ENCODE results near the gene PCYOX1L. TPM values are rescaled to one million over a fixed set of nuclear protein-coding genes. Genes with fewer than 3 reads are reported as not detected.

Gene PCYOX1L
- total RNA-seq = 10 to 100 TPM; 11.9 to 19.7 TPM

DNA sequence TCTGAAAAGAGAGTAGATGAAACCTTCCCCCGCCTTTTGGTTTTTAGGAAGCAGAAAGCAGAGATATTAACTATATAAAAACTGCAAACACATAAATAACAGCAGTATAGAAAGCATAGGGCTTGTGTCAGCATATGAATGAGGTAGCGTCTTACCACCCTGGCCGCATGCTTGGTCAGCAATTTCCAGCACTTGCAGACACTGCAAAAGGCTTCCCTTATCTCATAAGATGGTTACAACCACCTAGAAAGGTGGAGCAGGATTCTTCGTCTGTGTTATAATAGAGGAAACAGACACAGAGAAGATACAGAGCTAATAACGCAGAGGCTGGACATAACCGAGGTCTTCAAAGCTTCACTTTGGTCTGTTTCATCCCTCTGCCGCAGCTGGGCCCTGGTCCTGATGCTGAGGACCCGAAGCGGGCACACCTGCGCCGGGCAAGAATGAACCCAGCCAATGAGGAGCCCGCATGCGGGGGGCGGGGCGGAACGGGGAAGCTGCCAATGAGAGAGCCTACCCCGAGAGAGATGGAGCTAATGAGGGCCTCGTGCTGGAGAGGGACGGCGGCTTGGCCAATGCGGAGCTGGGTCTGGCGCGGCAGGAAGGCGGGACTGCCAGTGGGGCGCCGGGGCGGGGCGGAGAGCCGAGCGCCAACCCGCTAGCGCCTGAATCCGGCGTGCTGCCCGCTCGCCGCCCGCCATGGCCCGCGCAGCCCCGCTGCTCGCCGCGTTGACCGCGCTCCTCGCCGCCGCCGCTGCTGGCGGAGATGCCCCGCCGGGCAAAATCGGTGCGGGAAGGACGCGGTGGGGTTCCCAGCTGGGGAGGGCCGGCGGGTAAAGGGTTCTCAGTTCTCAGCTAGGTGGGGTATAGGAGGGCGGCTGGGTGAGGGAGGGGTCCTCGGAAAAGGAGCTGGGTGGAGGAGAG, at the start of gene PCYOX1L:
TSS of gene PCYOX1L (plus strand) at position 677 of the 924 bp plus-strand sequence. CDS start at position 700, 23 bp downstream.
- Mint-ChIP-seq H3K27me3 (no peaks in the 10 kb centered on the region), H3K4me3 (peak within 1 kb of the TSS; percentile 96), H3K27ac (peak within 1 kb of the TSS; percentile 79), H3K9me3 (peaks cover 6% of the 10 kb centered on the region), H3K4me1 (peaks cover 44% of the 10 kb centered on the region), H3K36me3 (ENCODE audit: low read depth) (peaks cover 36% of the 10 kb centered on the region)
- peak; percentile 96 for ATAC-seq (replicated peaks)

DNA sequence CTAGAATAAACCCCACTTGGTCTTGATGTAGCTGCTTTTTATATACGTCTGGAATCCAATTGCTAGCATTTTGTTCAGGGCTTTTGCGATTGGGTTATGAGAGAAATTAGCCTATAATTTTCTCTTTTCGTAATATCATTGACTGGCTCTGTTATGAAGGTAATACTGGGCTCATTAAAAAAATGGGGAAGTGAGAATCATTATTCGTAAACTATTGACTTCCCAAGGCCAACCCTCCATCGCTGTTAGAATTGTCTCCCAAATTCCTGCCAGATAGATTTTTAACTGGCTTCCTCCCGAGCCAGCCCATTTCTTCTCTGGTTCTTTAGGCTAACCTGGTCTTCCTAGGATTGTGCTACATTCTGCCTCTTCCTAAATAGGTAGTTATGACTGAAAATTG, 48.5 kb upstream of the PCYOX1L start:
- Mint-ChIP-seq H3K4me3 (no peak overlapping the region), H3K36me3 (ENCODE audit: low read depth) (no peaks in the 10 kb centered on the region), H3K9me3 (no peaks in the 10 kb centered on the region), H3K27ac (no peak overlapping the region), H3K4me1 (no peaks in the 10 kb centered on the region), H3K27me3 (no peaks in the 10 kb centered on the region)
- ATAC-seq (replicated peaks) = no peak

DNA sequence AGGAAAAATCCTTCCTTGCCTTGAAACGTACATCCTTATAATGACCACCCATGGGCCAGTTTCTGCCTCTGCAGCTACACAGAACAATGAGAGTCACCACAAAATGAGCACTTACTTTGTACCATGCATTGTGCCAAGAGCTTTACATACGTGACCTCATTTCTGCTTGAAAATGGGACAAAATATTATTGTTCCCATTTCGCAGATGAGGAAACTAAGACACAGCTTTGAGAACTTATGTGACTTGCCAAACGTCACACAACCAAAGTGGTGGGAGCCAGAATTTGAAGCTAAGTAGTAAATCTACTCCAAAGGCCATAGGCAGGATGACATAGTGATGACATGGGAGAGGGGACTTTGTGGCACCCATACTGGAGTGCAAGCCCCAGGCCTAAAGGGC, 47.4 kb upstream of the PCYOX1L start:
- H3K27ac Mint-ChIP-seq = no peak overlapping the region
- H3K36me3 Mint-ChIP-seq (ENCODE audit: low read depth) = no peaks in the 10 kb centered on the region
- no peaks in the 10 kb centered on the region for H3K27me3 Mint-ChIP-seq
- no peaks in the 10 kb centered on the region for H3K9me3 Mint-ChIP-seq
- no peak for ATAC-seq (replicated peaks)
- H3K4me1 Mint-ChIP-seq = no peaks in the 10 kb centered on the region
- no peak overlapping the region for H3K4me3 Mint-ChIP-seq

DNA sequence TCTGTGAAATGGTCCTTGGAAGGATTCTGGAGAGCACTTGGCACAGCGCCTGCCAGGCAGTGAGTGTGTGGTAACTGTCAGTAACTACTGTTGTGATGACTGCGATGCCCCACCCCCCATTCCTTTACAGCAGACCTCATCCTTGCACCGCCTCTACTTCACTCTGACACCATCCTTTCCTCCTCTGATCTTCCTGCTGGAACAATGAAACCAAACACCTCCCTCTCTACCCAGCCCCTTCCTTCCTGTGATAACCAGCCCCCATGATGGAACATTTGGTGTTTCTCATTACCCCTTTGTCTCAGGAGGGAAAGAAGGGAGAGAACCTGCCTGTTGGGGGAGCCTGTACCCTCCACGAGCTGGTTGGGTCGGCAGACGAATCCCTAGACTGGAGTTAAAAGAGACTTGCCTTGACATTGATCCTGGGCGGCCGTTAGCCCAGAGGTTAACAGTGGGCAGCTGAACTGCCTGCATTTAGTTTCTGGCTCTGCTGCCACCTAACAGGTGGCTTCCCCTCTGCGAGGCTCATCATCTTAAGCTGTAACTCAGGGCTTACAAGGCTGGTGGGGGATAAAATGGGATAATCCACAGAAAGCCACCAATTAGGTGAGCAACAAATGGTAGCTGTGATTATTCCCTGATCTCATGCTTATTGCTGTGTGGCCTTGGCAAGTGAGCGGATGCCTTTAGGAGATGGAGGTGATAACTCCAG, 46.7 kb upstream of the PCYOX1L start:
- H3K36me3 Mint-ChIP-seq (ENCODE audit: low read depth) = no peaks in the 10 kb centered on the region
- no peaks in the 10 kb centered on the region for H3K27me3 Mint-ChIP-seq
- H3K9me3 Mint-ChIP-seq = no peaks in the 10 kb centered on the region
- H3K4me1 Mint-ChIP-seq = no peaks in the 10 kb centered on the region
- no peak for ATAC-seq (replicated peaks)
- no peak overlapping the region for H3K4me3 Mint-ChIP-seq
- no peak overlapping the region for H3K27ac Mint-ChIP-seq

DNA sequence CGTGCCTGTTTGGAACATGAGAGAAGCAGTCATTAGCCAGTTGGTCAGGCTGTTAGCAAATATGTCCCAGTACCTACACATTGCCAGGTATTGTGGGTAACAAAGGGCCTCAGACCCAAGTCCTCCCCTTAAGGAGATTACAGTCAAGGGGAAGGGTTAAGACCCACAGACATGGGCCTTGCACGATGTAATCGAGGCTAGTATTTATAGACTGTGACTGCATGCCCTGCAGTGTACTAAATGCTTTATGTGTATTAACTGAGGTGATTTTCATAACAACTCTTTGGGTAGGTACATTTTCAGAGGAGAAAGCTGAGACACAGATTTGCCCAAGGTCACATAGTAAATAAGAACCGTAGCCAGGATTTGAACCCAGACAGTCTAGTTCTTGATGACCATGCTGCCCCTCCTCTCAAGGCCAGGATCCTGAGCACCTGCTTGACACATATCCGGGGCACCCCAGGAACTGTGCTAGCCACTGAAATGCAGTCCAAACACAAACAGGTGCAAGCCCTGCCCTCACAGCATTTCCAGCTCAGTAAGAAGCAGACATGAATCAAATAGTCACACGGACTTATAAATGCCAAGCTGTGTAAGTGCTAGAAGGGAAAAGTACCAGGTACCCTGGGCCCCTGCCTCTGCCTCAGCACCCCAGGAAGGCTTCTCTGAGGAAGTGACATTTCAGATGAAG, 44.5 kb upstream of the PCYOX1L start:
- no peaks in the 10 kb centered on the region for H3K4me1 Mint-ChIP-seq
- ATAC-seq (replicated peaks) = no peak
- no peaks in the 10 kb centered on the region for H3K27me3 Mint-ChIP-seq
- no peak overlapping the region for H3K27ac Mint-ChIP-seq
- H3K36me3 Mint-ChIP-seq (ENCODE audit: low read depth) = no peaks in the 10 kb centered on the region
- H3K4me3 Mint-ChIP-seq = no peak overlapping the region
- no peaks in the 10 kb centered on the region for H3K9me3 Mint-ChIP-seq

- no peaks in the 10 kb centered on the region for H3K9me3 Mint-ChIP-seq
- H3K27me3 Mint-ChIP-seq = no peaks in the 10 kb centered on the region
- H3K4me3 Mint-ChIP-seq = no peak overlapping the region
- no peak overlapping the region for H3K27ac Mint-ChIP-seq
- ATAC-seq (replicated peaks) = no peak
- H3K4me1 Mint-ChIP-seq = no peaks in the 10 kb centered on the region
- no peaks in the 10 kb centered on the region for H3K36me3 Mint-ChIP-seq (ENCODE audit: low read depth)
Observed at GRCh38 chr5:149314571-149315111, 43.2 kb upstream of the PCYOX1L start.

GRCh38 chr5:149315753-149316152, 42.1 kb upstream of the PCYOX1L start:
- Mint-ChIP-seq H3K36me3 (ENCODE audit: low read depth) (no peaks in the 10 kb centered on the region), H3K4me1 (no peaks in the 10 kb centered on the region), H3K9me3 (no peaks in the 10 kb centered on the region), H3K4me3 (no peak overlapping the region), H3K27ac (no peak overlapping the region), H3K27me3 (no peaks in the 10 kb centered on the region)
- ATAC-seq (replicated peaks) = no peak

DNA sequence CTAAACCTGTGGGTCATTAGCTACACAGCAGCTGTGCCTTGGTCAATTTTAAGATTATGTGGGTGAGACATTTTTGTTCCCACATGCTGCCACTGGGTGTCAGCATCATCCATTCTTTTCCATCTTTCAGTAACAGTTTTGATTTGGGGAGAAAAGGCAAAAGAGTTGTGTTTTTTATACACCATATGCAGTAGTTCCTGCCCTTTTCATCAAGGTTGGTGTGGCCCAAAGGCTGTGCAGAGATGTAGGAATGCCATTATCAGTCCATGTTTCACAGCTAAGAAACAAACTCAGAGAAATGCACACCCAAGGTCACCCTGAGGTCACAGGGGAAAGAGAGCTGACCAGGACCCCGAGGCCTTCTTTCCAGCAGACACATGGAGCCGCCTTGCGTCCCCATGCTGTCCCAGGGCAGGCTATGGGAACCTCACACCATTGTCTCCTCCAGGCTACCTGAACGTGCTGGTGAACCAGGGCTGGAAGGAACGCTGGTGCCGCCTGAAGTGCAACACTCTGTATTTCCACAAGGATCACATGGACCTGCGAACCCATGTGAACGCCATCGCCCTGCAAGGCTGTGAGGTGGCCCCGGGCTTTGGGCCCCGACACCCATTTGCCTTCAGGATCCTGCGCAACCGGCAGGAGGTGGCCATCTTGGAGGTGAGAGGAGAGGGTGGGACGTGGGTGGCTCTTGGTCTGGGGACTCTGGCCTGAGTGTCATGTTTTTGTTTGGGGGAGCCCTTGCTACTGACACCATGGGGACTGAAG, 40.4 kb upstream of the PCYOX1L start:
- Mint-ChIP-seq H3K4me1 (no peaks in the 10 kb centered on the region), H3K4me3 (no peak overlapping the region), H3K27ac (no peak overlapping the region), H3K36me3 (ENCODE audit: low read depth) (no peaks in the 10 kb centered on the region), H3K27me3 (no peaks in the 10 kb centered on the region), H3K9me3 (no peaks in the 10 kb centered on the region)
- ATAC-seq (replicated peaks) = no peak

GRCh38 chr5:149319174-149319573, 38.7 kb upstream of the PCYOX1L start:
- ATAC-seq (replicated peaks) = no peak
- no peaks in the 10 kb centered on the region for H3K9me3 Mint-ChIP-seq
- H3K27me3 Mint-ChIP-seq = no peaks in the 10 kb centered on the region
- H3K27ac Mint-ChIP-seq = no peak overlapping the region
- H3K36me3 Mint-ChIP-seq (ENCODE audit: low read depth) = no peaks in the 10 kb centered on the region
- H3K4me3 Mint-ChIP-seq = no peak overlapping the region
- no peaks in the 10 kb centered on the region for H3K4me1 Mint-ChIP-seq

GRCh38 chr5:149320791-149321330, 37.0 kb upstream of the PCYOX1L start:
- no peak for ATAC-seq (replicated peaks)
- no peaks in the 10 kb centered on the region for H3K4me1 Mint-ChIP-seq
- H3K27ac Mint-ChIP-seq = no peak overlapping the region
- H3K9me3 Mint-ChIP-seq = no peaks in the 10 kb centered on the region
- no peaks in the 10 kb centered on the region for H3K27me3 Mint-ChIP-seq
- H3K4me3 Mint-ChIP-seq = no peak overlapping the region
- H3K36me3 Mint-ChIP-seq (ENCODE audit: low read depth) = no peaks in the 10 kb centered on the region

- H3K9me3 Mint-ChIP-seq = no peaks in the 10 kb centered on the region
- no peaks in the 10 kb centered on the region for H3K36me3 Mint-ChIP-seq (ENCODE audit: low read depth)
- no peak overlapping the region for H3K27ac Mint-ChIP-seq
- no peak overlapping the region for H3K4me3 Mint-ChIP-seq
- H3K4me1 Mint-ChIP-seq = no peaks in the 10 kb centered on the region
- no peaks in the 10 kb centered on the region for H3K27me3 Mint-ChIP-seq
- ATAC-seq (replicated peaks) = no peak
Observed at GRCh38 chr5:149322518-149322917, 35.3 kb upstream of the PCYOX1L start.

DNA sequence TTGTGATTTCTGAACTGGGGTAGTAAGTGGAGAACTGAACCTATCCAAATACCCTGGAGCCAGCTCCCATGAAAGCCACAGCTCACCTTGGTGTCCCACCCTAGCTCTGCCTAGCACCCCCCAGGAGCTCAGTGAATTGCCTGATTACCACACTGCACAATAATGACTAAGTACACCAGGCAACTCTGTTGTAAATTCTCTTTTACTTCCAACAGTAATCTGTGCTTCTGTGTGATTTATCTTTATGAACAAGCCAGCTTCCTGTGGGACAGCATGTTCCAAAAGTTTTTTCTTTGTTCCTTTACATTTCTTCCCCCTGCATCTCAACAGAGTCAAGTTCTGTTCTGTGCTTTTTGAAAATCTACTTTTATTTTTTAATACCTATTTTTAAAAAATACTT, 34.6 kb upstream of the PCYOX1L start:
- H3K27me3 Mint-ChIP-seq = no peaks in the 10 kb centered on the region
- H3K4me3 Mint-ChIP-seq = no peak overlapping the region
- no peak overlapping the region for H3K27ac Mint-ChIP-seq
- ATAC-seq (replicated peaks) = no peak
- H3K4me1 Mint-ChIP-seq = no peaks in the 10 kb centered on the region
- no peaks in the 10 kb centered on the region for H3K9me3 Mint-ChIP-seq
- H3K36me3 Mint-ChIP-seq (ENCODE audit: low read depth) = no peaks in the 10 kb centered on the region

GRCh38 chr5:149323621-149324205, 34.1 kb upstream of the PCYOX1L start:
- Mint-ChIP-seq H3K4me3 (no peak overlapping the region), H3K4me1 (no peaks in the 10 kb centered on the region), H3K27ac (no peak overlapping the region), H3K9me3 (no peaks in the 10 kb centered on the region), H3K36me3 (ENCODE audit: low read depth) (no peaks in the 10 kb centered on the region), H3K27me3 (no peaks in the 10 kb centered on the region)
- ATAC-seq (replicated peaks) = no peak
